CD14-positive monocyte (primary cell): ENCODE data around the gene DGKE. TPM values are rescaled to one million over a fixed set of nuclear protein-coding genes. Genes with fewer than 3 reads are reported as not detected.

ENCODE experiments used
- DNase-seq, 3 donors: peaks; one replicate each; pipeline ENCODE4 v3.0.0-alpha.2; 2011 to 2022
- H2AFZ ChIP-seq: 2 replicates; pipeline ENCODE4 v1.6.0; 2012; ENCODE audit warnings: mild to moderate bottlenecking, low read depth, low read length, inconsistent platforms; ENCODE audit not compliant: insufficient read depth, poor library complexity, severe bottlenecking
- H3K27ac ChIP-seq, 2 donors: 1 replicate in 1 of 2; 2 replicates in 1 of 2; pipeline ENCODE4 v1.5.1; 2012 to 2013; ENCODE audit warnings: low read length in 2 of 2, control low read depth in 1 of 2, inconsistent platforms in 1 of 2, low read depth in 1 of 2, mild to moderate bottlenecking in 1 of 2
- H3K27me3 ChIP-seq, 2 donors: one replicate each; pipeline versions ENCODE4 v1.6.0 to v1.6.1; 2011 to 2013; ENCODE audit warnings: low read length in 2 of 2; ENCODE audit not compliant: control insufficient read depth in 2 of 2, insufficient read depth in 2 of 2
- H3K36me3 ChIP-seq, 2 donors: replicated peaks in 1 of 2; 1 replicate in 1 of 2; 2 replicates in 1 of 2; pipeline versions ENCODE4 v1.5.1 to v1.6.1; 2012 to 2013; ENCODE audit warnings: low read length in 2 of 2, control low read depth in 1 of 2, inconsistent platforms in 1 of 2, mild to moderate bottlenecking in 1 of 2; ENCODE audit not compliant: insufficient read depth in 2 of 2, control insufficient read depth in 1 of 2
- H3K4me1 ChIP-seq, 2 donors: 1 replicate in 1 of 2; 2 replicates in 1 of 2; pipeline versions ENCODE4 v1.5.1 to v1.6.1; 2012 to 2013; ENCODE audit warnings: low read length in 2 of 2, control low read depth in 1 of 2, inconsistent platforms in 1 of 2, mild to moderate bottlenecking in 1 of 2, moderate library complexity in 1 of 2; ENCODE audit not compliant: insufficient read depth in 2 of 2, control insufficient read depth in 1 of 2
- H3K4me2 ChIP-seq: replicated peaks from 2 replicates; pipeline ENCODE3; 2012; ENCODE audit warnings: low read length, moderate library complexity, mild to moderate bottlenecking; ENCODE audit not compliant: poor library complexity, severe bottlenecking; ENCODE audit errors: extremely low read depth
- H3K4me3 ChIP-seq, 3 experiments: fragments of 200-600 bp in 1 of 3; sonication (generic) in 1 of 3; replicated peaks in 1 of 3; 1 replicate in 2 of 3; 2 replicates in 1 of 3; pipeline ENCODE4 v1.5.1; 2011 to 2013; ENCODE audit warnings: low read length in 3 of 3, mild to moderate bottlenecking in 3 of 3, control low read depth in 2 of 3, low read depth in 2 of 3, inconsistent platforms in 1 of 3, moderate library complexity in 1 of 3
- H3K79me2 ChIP-seq: 2 replicates; pipeline ENCODE4 v1.6.0; 2012; ENCODE audit warnings: mild to moderate bottlenecking, control low read depth, inconsistent platforms, low read length, moderate library complexity; ENCODE audit not compliant: insufficient read depth
- H3K9ac ChIP-seq: 2 replicates; pipeline ENCODE4 v1.6.0; 2017; ENCODE audit warnings: low read length, mild to moderate bottlenecking; ENCODE audit not compliant: insufficient read depth, poor library complexity, severe bottlenecking
- H3K9me3 ChIP-seq, 2 donors: replicated peaks in 1 of 2; 1 replicate in 1 of 2; 2 replicates in 1 of 2; pipeline versions ENCODE4 v1.5.1 to v1.6.1; 2012 to 2013; ENCODE audit warnings: low read length in 2 of 2, control low read depth in 1 of 2; ENCODE audit not compliant: control insufficient read depth in 1 of 2, insufficient read depth in 1 of 2
- H4K20me1 ChIP-seq: 2 replicates; pipeline ENCODE4 v1.6.0; 2012; ENCODE audit warnings: mild to moderate bottlenecking, low read length, control low read depth, moderate library complexity; ENCODE audit not compliant: insufficient read depth
- H3K27ac Mint-ChIP-seq, 7 donors: one replicate each; pipeline ENCODE4 v1.8.0; 2020; ENCODE audit warnings: mild to moderate bottlenecking in 7 of 7, mixed read lengths in 7 of 7, moderate library complexity in 6 of 7, inconsistent platforms in 2 of 7
- H3K27me3 Mint-ChIP-seq, 3 donors: one replicate each; pipeline ENCODE4 v1.8.0; 2021 to 2022; ENCODE audit warnings: low read depth in 3 of 3, mild to moderate bottlenecking in 3 of 3, mixed read lengths in 3 of 3, moderate library complexity in 3 of 3, inconsistent platforms in 1 of 3
- H3K36me3 Mint-ChIP-seq, 2 donors: one replicate each; pipeline ENCODE4 v1.8.0; 2020; ENCODE audit warnings: mixed read lengths in 2 of 2, inconsistent platforms in 1 of 2, mild to moderate bottlenecking in 1 of 2
- H3K4me1 Mint-ChIP-seq: one replicate; pipeline ENCODE4 v1.8.0; 2020; ENCODE audit warnings: mild to moderate bottlenecking, mixed read lengths
- H3K4me3 Mint-ChIP-seq, 2 donors: one replicate each; pipeline ENCODE4 v1.8.0; 2020; ENCODE audit warnings: mild to moderate bottlenecking in 2 of 2, mixed read lengths in 2 of 2, moderate library complexity in 1 of 2
- H3K9me3 Mint-ChIP-seq, 7 donors: one replicate each; pipeline ENCODE4 v1.8.0; 2020 to 2022; ENCODE audit warnings: mixed read lengths in 7 of 7, mild to moderate bottlenecking in 6 of 7, moderate library complexity in 6 of 7, inconsistent platforms in 2 of 7
- WGBS: methylation state at CpG from one replicate; pipeline ENCODE4 v1.1.5; 2013; ENCODE audit warnings: missing lambda C conversion rate; ENCODE audit not compliant: insufficient coverage; 5-methylcytosine and 5-hydroxymethylcytosine counted together
- intact Hi-C, 2 donors: fragments of 100-400 bp; cut with micrococcal nuclease; formaldehyde crosslinking; loops; one replicate each; pipeline versions ENCODE4 v1.15.0 to v1.15.1; 2023
- polyA plus RNA-seq, 3 donors: library from polyadenylated mRNA; depleted of rRNA in 1 of 3; unstranded in 2 of 3; stranded (reverse) in 1 of 3; fragments of 300-500 nt in 2 of 3; fragments of >200 nt in 1 of 3; fragmentation: Illumina TruSeq in 2 of 3; gene quantifications; 1 replicate in 2 of 3; 2 replicates in 1 of 3; pipeline ENCODE4 v1.2.3, GENCODE V29; 2012 to 2021
- TF ChIP-seq, protein P1 (sequence below): fragments of 200-600 bp; IDR thresholded peaks from one replicate; pipeline ENCODE4 v1.8.0; 2022; ENCODE audit warnings: antibody characterized with exemption, mild to moderate bottlenecking

DGKE gene
- polyA plus RNA-seq, 3 donors, result 1.1 to 3.0 (median 1.5) TPM

DNA sequence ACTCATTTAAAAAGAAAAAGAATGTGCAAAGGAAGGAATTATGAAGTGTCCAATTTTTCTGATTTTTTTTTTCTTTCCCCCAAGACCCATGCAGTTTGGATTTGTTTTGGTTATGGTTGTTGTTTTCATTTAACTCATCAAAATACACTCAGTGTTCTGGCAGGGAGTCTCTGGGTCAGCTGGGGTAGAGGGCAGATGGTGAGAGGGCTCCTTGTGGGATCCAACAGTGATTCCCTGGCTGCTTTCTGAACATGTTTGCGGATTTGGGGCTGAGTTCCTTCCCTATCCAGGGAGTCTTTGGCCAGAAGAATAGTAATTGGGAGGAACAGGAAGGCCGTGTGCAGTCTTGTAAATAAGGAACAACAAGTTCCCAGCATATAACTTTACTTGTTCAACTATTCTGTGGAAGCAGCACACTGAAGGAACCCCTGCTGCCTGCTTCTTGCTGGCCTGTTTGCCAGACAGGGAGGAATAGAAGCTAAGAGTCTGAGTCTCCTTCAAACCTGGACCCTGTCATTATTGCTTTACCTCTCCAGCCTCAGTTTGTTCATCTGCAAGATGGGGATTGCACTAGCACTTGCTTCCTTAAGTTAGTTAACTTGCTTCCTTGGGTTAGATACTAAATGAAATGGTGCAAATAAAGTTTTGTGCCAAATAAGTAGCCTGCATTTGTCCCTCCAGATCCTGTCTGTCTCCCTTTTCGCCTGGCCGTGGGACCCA, 32.3 kb upstream of the DGKE start:
- Histone ChIP-seq H3K36me3 (no peaks in the 10 kb centered on the region), H3K27ac (no peak overlapping the region), H3K4me2 (no peak overlapping the region), H3K9ac (no peak overlapping the region), H3K4me1 (no peaks in the 10 kb centered on the region), H3K4me3 (no peak overlapping the region), H3K27me3 (no peaks in the 10 kb centered on the region), H2AFZ (no peak overlapping the region), H4K20me1 (no peaks in the 10 kb centered on the region), H3K79me2 (no peaks in the 10 kb centered on the region), H3K9me3 (no peaks in the 10 kb centered on the region)
- no peak overlapping the region for H3K4me3 Mint-ChIP-seq
- intact Hi-C loops, result no loop called here
- TF ChIP-seq, protein P1, sequence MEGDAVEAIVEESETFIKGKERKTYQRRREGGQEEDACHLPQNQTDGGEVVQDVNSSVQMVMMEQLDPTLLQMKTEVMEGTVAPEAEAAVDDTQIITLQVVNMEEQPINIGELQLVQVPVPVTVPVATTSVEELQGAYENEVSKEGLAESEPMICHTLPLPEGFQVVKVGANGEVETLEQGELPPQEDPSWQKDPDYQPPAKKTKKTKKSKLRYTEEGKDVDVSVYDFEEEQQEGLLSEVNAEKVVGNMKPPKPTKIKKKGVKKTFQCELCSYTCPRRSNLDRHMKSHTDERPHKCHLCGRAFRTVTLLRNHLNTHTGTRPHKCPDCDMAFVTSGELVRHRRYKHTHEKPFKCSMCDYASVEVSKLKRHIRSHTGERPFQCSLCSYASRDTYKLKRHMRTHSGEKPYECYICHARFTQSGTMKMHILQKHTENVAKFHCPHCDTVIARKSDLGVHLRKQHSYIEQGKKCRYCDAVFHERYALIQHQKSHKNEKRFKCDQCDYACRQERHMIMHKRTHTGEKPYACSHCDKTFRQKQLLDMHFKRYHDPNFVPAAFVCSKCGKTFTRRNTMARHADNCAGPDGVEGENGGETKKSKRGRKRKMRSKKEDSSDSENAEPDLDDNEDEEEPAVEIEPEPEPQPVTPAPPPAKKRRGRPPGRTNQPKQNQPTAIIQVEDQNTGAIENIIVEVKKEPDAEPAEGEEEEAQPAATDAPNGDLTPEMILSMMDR, result no peak
- H3K27me3 Mint-ChIP-seq, result peaks cover 2 to 5% (median 3%) of the 10 kb centered on the region in 3 donors
- no peaks in the 10 kb centered on the region for H3K36me3 Mint-ChIP-seq
- no peak for DNase-seq
- WGBS, result 93% methylated on average over 2 of the region's 4 CpGs
- H3K4me1 Mint-ChIP-seq, result peaks cover 4% of the 10 kb centered on the region
- no peaks in the 10 kb centered on the region for H3K9me3 Mint-ChIP-seq
- no peak overlapping the region for H3K27ac Mint-ChIP-seq

- Histone ChIP-seq H2AFZ (no peak overlapping the region), H3K9ac (no peak overlapping the region), H3K4me3 (no peak overlapping the region), H3K4me2 (no peak overlapping the region), H3K9me3 (no peaks in the 10 kb centered on the region), H3K27me3 (no peaks in the 10 kb centered on the region), H3K79me2 (no peaks in the 10 kb centered on the region), H3K4me1 (no peaks in the 10 kb centered on the region), H4K20me1 (no peaks in the 10 kb centered on the region), H3K36me3 (no peaks in the 10 kb centered on the region), H3K27ac (no peak overlapping the region)
- H3K27me3 Mint-ChIP-seq, result peaks cover 0 to 3% (median 2%) of the 10 kb centered on the region in 3 donors
- no peaks in the 10 kb centered on the region for H3K9me3 Mint-ChIP-seq
- H3K27ac Mint-ChIP-seq, result no peak overlapping the region
- WGBS, result no CpG with 5 or more reads among the region's 1 CpG
- intact Hi-C loops, result no loop called here
- no peak for DNase-seq
- no peak overlapping the region for H3K4me3 Mint-ChIP-seq
- TF ChIP-seq, protein P1, result no peak
- no peaks in the 10 kb centered on the region for H3K36me3 Mint-ChIP-seq
- peaks cover 4% of the 10 kb centered on the region for H3K4me1 Mint-ChIP-seq
Measured at GRCh38 chr17:56803071-56803470, 30.9 kb upstream of the DGKE start.
